SKM-1 treated with dmso at 0.1 percent for 144 hours (cell line): ENCODE measurements around the gene ZNF511.
"Not testable (repeated sequence)": the region's sequence is repeated elsewhere in the genome, so short reads cannot be mapped to it uniquely, and the experiment has no call there.

Source experiments
- DNase-seq: peaks from one replicate; lab custom pipeline; 2025; ENCODE audit not compliant: unreplicated experiment; lab: John Stamatoyannopoulos, UW

Gene ZNF511

GRCh38 chr10:133313192-133313591 lies 4.5 kb downstream of the ZNF511 start:
- DNase-seq: no peak

- DNase-seq: no peak
These were observed 6.2 kb downstream of the ZNF511 start for GRCh38 chr10:133314911-133315310.

- no peak for DNase-seq
These were observed 7.1 kb downstream of the ZNF511 start for GRCh38 chr10:133315847-133316246.

GRCh38 chr10:133316266-133316665 lies 7.6 kb downstream of the ZNF511 start:
- DNase-seq: no peak

GRCh38 chr10:133316732-133317131 lies 8.0 kb downstream of the ZNF511 start:
- no peak for DNase-seq

- DNase-seq: peak; percentile 38
These were observed 9.9 kb downstream of the ZNF511 start for GRCh38 chr10:133318494-133319127.

- DNase-seq: not testable (repeated sequence)
These were observed 12.2 kb downstream of the ZNF511 start for GRCh38 chr10:133320852-133321422.

GRCh38 chr10:133322064-133322709 lies 13.5 kb downstream of the ZNF511 start:
- not testable (repeated sequence) for DNase-seq

GRCh38 chr10:133324198-133324792 lies 15.6 kb downstream of the ZNF511 start:
- no peak for DNase-seq

- DNase-seq: no peak
These were observed 16.1 kb downstream of the ZNF511 start for GRCh38 chr10:133324857-133325260.

GRCh38 chr10:133325440-133326222 lies 16.9 kb downstream of the ZNF511 start:
- DNase-seq: no peak

- DNase-seq: no peak
These were observed 17.5 kb downstream of the ZNF511 start for GRCh38 chr10:133326223-133326551.

GRCh38 chr10:133326745-133327650 lies 18.3 kb downstream of the ZNF511 start:
- no peak for DNase-seq

GRCh38 chr10:133327651-133328357 lies 19.1 kb downstream of the ZNF511 start:
- DNase-seq: no peak

GRCh38 chr10:133328358-133329343 lies 19.9 kb downstream of the ZNF511 start:
- no peak for DNase-seq

- DNase-seq: peak; percentile 65
These were observed 20.9 kb downstream of the ZNF511 start for GRCh38 chr10:133329491-133330202.

- DNase-seq: no peak
These were observed 24.4 kb downstream of the ZNF511 start for GRCh38 chr10:133332936-133333699.
